NCI-H146 treated with DMSO at 0.1 percent for 48 hours (cell line): ENCODE results near the gene SLC6A8.
"Not testable (repeated sequence)": the region's sequence is repeated elsewhere in the genome, so short reads cannot be mapped to it uniquely, and the experiment has no call there.

ENCODE experiments used
- DNase-seq: peaks from one replicate; lab custom pipeline; 2025; ENCODE audit not compliant: unreplicated experiment; lab: John Stamatoyannopoulos, UW

The SLC6A8 gene

DNA sequence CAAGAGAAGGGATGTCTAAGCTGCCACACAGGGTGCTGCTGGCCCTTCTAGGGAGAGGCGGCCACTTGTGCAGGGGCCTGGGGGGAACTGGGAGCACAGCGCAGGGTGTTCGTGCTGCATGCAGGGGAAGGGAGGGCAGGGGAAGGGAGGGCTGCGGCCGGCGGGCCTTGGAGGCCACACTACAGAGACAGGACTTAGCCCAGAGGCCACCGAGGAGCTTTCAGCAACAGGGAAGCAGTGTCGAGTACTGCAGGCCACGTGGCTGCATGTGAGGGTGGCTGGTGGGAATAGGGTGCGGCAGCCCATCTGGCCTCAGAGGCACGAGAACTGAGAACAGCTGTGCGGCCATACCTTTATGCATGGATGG is 57.3 kb downstream of the SLC6A8 start:
- DNase-seq, result not testable (repeated sequence)
